Fibroblast of skin of right quadriceps (primary cell): Measurements from ENCODE around the gene VRK2.
A peak's percentile ranks its signal among the peaks of the same experiment; 100 is the strongest.

Experiments used
- DNase-seq: peaks from one replicate; pipeline ENCODE4 v3.0.0-alpha.2; 2013

The VRK2 gene

GRCh38 chr2:58046585-58047372, at the start of gene VRK2:
TSS of gene VRK2 (plus strand) at chr2:58046806. CDS start at chr2:58048832, 2,026 bp downstream.
- peak; percentile 91 for DNase-seq

DNA sequence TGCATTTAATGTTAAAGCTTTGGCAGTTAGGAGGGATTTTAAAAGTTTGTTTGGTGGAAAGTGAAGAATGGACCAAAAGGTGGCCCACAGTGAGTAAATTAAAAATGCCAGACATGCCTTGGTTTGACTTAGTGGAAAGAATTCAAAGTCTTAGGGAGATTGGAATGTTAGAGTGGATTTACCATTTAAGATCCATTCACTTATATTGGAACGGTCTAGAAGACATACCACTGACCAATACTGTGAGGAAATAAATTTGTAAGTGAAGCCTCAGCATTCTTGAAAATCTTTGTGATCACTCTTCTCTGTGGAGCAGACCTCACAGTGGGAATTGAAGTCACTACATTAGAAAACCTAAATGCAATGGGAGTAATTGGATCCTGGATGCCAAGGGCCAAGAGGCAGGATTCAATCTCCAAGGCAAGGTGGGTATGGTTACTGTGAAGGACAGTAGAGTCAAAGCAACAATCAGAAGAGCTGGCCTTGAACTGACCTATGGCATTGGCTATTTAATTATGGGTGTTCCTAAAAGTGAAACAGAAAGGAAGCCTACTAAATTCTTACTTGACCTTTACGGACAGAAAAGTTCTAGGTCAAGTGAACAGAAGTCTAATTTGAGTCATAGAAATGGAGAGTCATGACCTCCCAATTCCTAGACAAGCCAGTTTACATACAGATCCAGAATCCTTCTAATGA, 40.2 kb upstream of the VRK2 start:
- no peak for DNase-seq

- DNase-seq, result no peak
These were observed 39.7 kb upstream of the VRK2 start for GRCh38 chr2:58006952-58007284.

- DNase-seq, result no peak
These were observed 36.0 kb upstream of the VRK2 start for GRCh38 chr2:58010599-58010998.

DNA sequence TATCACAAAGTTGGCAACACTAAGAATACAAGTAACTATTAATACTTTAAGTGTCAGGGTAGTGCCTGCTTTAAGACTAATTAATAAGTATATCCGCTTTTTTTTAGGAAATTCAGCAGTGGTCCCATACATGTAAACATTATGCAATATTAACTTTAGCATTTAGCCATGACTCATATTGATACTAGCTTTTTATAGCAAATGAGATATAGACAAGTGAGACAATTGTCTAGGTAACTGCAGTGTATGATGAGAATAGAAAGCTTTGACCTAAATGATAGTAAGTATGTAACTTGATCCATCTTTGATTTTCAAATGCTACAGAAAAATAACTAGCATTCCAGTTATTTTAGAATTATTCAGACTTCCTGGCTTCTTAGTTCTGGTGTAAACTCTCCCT, 27.4 kb upstream of the VRK2 start:
- DNase-seq, result no peak

DNA sequence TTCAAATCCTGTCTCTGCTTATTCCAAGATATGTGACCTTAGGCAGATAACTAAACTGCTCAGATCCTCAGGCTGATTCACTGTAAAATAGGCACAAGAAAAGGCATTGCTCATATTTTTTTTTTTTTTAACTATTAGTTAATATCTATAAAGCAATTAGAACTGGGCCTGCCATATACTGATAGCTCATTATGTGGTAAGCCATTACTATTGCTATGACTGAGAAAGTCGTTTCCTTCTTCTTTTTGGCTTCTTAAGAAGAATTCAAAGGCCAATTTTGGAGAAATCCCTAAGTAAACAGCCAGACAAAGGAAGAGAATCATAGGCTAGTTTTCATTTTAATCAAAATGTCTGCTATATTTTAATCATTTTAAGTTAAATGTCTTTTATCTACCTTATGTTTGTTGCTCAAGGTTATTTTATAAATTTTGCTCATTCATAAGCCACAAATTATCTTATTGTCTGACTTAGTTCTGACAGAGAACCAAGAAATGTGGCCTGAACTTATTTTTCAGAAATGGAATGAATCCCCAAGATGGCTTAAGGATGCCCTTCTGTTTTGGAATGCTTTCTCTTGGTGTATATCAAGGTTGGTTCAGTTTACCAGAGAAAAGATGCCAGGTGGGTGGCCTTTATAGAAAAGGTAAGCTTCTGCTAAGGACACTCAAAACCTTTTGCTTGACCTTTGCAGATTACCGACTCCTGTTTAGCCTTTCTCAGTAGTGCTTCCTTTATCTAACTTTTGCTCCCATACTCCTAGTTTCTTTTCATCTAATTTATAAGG, 21.3 kb upstream of the VRK2 start:
- no peak for DNase-seq

DNA sequence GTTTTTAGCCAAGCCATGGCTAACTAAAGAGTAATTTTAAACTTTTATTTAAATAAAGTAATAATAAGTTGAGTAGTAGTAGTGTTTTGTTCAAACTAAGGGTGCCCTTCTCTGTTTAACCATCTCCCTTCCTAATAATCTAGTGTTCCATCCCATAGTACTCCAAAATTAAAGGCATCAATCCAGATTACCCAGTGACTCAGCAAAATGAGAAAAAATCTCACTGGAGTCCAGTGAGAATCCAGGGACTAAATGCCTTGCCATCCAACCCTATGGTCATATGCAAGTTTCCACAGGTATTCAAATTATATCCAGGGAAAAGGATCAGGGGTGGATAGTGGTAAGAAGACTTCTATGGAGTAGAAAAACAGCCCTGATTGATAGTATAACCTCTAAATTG, 19.6 kb upstream of the VRK2 start:
- no peak for DNase-seq

DNA sequence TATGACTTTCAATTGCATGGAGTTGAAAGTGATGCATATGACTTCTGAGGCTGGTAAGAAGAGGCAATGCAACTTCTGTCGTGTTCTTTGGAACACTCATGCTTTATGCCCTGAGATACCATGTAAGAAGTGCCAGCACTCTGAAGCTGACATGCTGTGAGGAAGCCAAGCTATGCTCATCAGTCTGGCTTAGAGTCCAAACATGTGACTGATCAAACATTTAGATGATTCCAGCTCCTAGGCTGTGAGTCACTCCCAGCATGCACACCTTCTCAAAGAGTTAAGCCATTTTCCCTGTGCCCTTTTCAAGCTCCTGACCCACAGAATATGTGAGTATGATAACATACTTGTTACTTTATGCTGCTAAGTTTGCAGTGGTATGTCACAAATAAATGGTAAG, 15.8 kb upstream of the VRK2 start:
- DNase-seq, result peak; percentile 18

DNA sequence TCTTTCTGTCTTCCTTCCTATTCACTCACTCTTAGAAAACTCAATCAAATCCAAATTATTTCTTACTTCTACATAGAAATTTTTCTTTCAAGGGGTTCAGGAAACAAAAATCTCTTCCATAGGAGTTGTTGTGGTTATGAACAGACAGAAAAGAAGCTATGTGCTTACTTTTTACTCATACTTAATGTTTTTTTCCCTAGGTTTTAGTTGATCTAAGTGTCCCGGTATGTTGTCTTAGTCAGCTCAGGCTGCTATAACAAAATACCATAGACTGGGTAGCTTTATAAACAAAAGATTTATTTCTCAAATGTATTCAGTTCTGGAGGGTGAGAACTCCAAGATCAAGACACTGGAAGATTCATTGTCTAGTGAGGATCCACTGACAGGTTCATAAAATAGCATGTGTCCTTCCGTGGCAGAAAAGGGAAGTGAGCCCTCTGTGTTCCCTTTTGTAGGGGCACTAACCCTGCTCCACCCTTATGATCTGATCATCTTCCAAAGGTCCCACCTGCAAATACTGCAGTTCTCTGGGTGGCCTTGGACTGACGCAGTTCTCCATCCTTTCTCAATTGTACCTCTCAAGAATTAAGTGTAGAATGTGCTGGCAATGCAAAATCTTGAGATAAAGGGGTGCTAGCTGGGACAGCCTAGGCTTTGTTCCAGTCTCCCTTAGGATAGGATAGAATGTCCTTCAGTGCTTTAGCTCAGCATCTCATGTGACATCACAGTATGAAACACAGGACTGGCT, 14.4 kb upstream of the VRK2 start:
- DNase-seq, result peak; percentile 10

DNA sequence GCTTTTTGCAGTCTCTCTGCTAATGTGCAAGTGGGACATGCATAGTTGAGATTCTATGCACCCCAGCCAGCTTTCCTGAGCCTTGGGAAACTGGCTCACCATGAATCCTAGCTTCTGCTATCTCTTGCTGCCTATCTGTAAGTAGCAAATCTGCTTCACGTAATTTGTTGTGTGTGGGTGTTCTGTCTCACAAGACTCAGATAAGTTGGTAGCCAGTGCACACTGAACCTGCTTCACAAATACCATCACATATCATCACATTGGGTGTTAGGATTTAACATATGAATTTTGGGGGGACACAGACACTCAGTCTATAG, 13.9 kb upstream of the VRK2 start:
- no peak for DNase-seq

GRCh38 chr2:58033530-58033929, 13.1 kb upstream of the VRK2 start:
- no peak for DNase-seq

DNA sequence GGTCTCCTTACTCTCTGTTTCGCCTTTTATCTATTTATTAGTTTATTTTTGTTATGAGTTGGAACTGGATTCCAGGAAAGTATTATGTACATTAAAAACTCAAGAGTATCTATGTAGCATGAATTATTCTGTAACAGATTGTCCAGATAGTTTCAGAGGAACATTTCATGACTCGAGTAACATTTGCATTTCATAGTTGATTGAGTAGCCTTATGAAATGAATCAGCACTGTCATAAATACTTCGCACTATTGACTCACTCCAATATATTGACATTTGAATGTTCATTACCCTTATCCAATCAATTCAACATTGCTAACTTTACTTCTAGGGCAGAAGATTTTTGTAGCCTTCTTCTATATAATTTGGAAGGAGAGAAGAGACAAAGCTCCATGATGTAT, 11.3 kb upstream of the VRK2 start:
- DNase-seq, result no peak

- DNase-seq, result peak; percentile 44
These were observed 7.4 kb upstream of the VRK2 start for GRCh38 chr2:58039170-58039611.

DNA sequence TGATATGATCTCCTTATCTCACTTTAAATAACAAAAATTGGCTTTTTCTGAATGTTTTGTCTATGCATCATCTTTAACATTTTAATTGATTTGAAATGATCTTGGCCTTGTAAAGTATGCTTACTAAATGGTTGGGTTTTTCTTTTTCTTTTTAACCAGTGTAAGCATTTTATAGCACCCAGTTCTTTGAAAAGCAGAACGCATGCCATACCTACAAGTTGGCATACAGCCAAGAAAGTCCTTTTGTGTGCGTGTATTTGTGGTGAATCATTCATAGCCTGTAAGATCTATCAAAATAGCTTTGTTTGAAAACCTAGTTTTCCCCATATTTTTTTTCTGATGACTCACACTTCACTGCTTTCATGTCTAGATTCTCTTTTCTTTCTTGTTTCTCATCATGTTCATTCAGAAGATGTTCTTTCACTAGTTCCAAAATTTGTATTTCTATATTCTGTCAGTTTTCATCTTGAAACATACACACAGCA, 4.1 kb upstream of the VRK2 start:
- DNase-seq, result peak; percentile 84

DNA sequence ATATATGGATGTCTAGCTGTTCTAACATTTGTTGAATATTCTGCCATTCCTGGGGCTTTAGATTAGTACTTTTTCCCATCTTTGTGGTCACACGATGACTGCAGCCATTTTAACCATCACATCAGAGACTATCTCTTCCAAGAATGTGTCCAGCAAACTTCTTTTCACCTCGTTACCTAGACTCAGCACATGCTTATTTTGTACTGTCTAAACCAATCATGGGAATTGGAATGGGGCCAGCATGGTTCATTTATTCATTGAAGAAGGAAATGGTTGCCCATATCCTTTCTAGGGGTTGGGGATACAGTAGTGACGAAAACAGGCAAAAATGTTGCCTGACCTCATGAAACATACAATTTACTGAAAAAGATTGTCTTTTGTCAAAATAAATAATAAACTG, 2.5 kb upstream of the VRK2 start:
- DNase-seq, result no peak

GRCh38 chr2:58045580-58046334, 849 bp upstream of the VRK2 start:
- DNase-seq, result no peak

DNA sequence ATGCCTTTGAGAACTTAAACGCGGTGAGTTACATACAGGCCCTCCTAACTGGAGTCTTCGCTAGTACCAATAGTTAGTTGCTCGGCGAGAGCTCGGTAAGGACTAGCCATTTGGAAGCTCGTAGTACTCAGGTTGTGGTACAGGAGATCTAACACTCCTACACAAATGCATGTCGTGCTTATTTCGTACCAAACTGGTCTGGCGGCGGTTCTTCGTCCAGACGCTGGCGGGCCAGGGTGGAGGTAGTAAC, 346 bp upstream of the VRK2 start:
- no peak for DNase-seq

GRCh38 chr2:58047373-58047935, 848 bp downstream of the VRK2 start:
- no peak for DNase-seq

- no peak for DNase-seq
These were observed 1.4 kb downstream of the VRK2 start for GRCh38 chr2:58047961-58048360.

GRCh38 chr2:58051445-58051844, 4.8 kb downstream of the VRK2 start:
- no peak for DNase-seq

DNA sequence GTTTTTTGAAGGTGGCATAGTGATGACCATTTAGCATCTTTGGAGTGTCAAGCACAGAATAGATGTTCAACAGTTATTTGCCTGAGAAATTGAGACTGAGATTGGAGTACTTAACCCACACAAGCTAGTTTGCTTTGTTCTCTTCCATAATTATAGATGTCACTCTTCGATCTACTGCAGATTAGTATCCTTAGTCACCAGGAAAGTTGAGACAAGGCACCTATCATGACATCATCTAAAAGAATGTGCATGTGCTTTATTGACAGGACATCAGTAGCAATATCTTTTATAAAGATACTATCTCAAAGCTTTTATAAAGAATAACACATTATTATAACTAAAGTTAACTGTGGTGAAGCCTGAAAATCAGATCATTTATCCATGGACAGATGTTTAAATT, 6.4 kb downstream of the VRK2 start:
- no peak for DNase-seq

DNA sequence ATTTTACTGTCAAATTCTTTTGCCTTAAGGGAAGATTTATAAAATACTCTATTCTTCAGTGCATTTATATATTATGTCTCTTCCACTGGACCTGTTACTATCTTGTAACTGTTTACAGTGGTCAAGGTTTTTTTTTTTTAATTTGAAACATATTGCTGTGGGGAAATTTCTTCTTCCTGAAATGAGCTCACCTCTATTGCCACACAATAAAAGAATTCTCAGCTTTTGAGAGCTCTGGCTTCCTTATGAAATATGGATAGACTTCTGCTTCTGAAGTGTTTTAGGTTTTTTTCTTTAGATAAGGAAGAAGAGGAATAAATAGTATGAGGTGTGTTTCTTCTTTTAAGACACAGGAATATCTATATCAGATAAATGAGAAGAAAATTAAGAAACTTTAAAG, 7.7 kb downstream of the VRK2 start:
- DNase-seq, result peak; percentile 37
